ENCODE data around the gene HEATR5A.
"Not testable (repeated sequence)": the region's sequence is repeated elsewhere in the genome, so short reads cannot be mapped to it uniquely, and the experiment has no call there.

HEATR5A gene

GRCh38 chr14:31387091-31387490 is 33.3 kb downstream of the HEATR5A start:
- no peak for DNase-seq

GRCh38 chr14:31386271-31386670 is 34.1 kb downstream of the HEATR5A start:
- DNase-seq: no peak

GRCh38 chr14:31382221-31382620 is 38.1 kb downstream of the HEATR5A start:
- DNase-seq: no peak

- no peak for DNase-seq
These were observed 40.2 kb downstream of the HEATR5A start for GRCh38 chr14:31380106-31380505.

GRCh38 chr14:31379125-31379947 is 41.0 kb downstream of the HEATR5A start:
- not testable (repeated sequence) for DNase-seq

- DNase-seq: no peak
These were observed 42.9 kb downstream of the HEATR5A start for GRCh38 chr14:31377433-31377832.

- no peak for DNase-seq
These were observed 48.7 kb downstream of the HEATR5A start for GRCh38 chr14:31371646-31372045.

GRCh38 chr14:31363331-31364073 is 56.8 kb downstream of the HEATR5A start:
- no peak for DNase-seq

GRCh38 chr14:31362746-31363145 is 57.6 kb downstream of the HEATR5A start:
- no peak for DNase-seq

- not testable (repeated sequence) for DNase-seq
These were observed 58.6 kb downstream of the HEATR5A start for GRCh38 chr14:31361761-31362160.

GRCh38 chr14:31360919-31361662 is 59.3 kb downstream of the HEATR5A start:
- no peak for DNase-seq

- no peak for DNase-seq
These were observed 63.1 kb downstream of the HEATR5A start for GRCh38 chr14:31357279-31357678.

GRCh38 chr14:31346097-31346496 is 74.3 kb downstream of the HEATR5A start:
- DNase-seq: no peak

GRCh38 chr14:31341280-31341679 is 79.1 kb downstream of the HEATR5A start:
- no peak for DNase-seq

- no peak for DNase-seq
These were observed 79.9 kb downstream of the HEATR5A start for GRCh38 chr14:31340297-31341063.

GRCh38 chr14:31339743-31340142 is 80.6 kb downstream of the HEATR5A start:
- DNase-seq: no peak

GRCh38 chr14:31337331-31337730 is 83.0 kb downstream of the HEATR5A start:
- DNase-seq: no peak

GRCh38 chr14:31336646-31337045 is 83.7 kb downstream of the HEATR5A start:
- no peak for DNase-seq

- not testable (repeated sequence) for DNase-seq
These were observed 89.0 kb downstream of the HEATR5A start for GRCh38 chr14:31331395-31331794.

- not testable (repeated sequence) for DNase-seq
These were observed 90.4 kb downstream of the HEATR5A start for GRCh38 chr14:31329876-31330521.

- DNase-seq: no peak
These were observed 94.2 kb downstream of the HEATR5A start for GRCh38 chr14:31326111-31326510.

GRCh38 chr14:31323419-31323818 is 96.9 kb downstream of the HEATR5A start:
- no peak for DNase-seq

Measured in activated naive CD4-positive, alpha-beta T cell treated with Interleukin-2 at 50 U/mL for 16 hours (primary cell).